Posterior vena cava (tissue), 2 donors: ENCODE measurements around the gene POLR2J2. TPM values are rescaled to one million over a fixed set of nuclear protein-coding genes. Genes with fewer than 3 reads are reported as not detected.
"Not testable (repeated sequence)": the region's sequence is repeated elsewhere in the genome, so short reads cannot be mapped to it uniquely, and the experiment has no call there.

ENCODE experiments used
- DNase-seq: peaks from one replicate; pipeline ENCODE4 v3.0.0-alpha.2; 2020; ENCODE audit warnings: low spot score
- intact Hi-C, 2 donors: fragments of 100-400 bp; cut with DNase I; formaldehyde crosslinking; loops; one replicate each; pipeline versions ENCODE4 v1.14.1 to v1.14.2; 2022 to 2023
- long read RNA-seq, 2 donors: library from polyadenylated mRNA; unstranded; transcript quantifications; one replicate each; pipeline ENCODE4 v2.0.0, GENCODE V29; 2020 to 2021
- total RNA-seq, 2 donors: library from RNA; stranded (reverse); fragmentation: NEBNext Ultra II Directional; extraction: Animal tissue kit (Norgen Biotek cat#: 25700); gene quantifications; one replicate each; pipeline ENCODE4 v1.2.1, GENCODE V29; 2021
- donor health status: DM: yes; HTN: yes; CAD: no.
- donor health status: DM: yes; HTN: yes; CAD: no.

POLR2J2 gene
- 1 to 10 TPM; 5.2 to 7.5 TPM for total RNA-seq
- long read RNA-seq, donor 1 = 0 reads
- long read RNA-seq, donor 2, partial matches to known transcripts = 0 of 2 reads
- long read RNA-seq, donor 2, other reads (novel, unspliced or antisense) = 1 of 2 reads

- intact Hi-C loops = not testable (repeated sequence)
Measured at GRCh38 chr7:102671166-102671955, at the start of gene POLR2J2. POLR2J2 (minus strand) TSS chr7:102671663; CDS start chr7:102671601, 62 bp downstream.

GRCh38 chr7:102718491-102718890 is 47.0 kb upstream of the POLR2J2 start:
- not testable (repeated sequence) for DNase-seq

More at GRCh38 chr7:102671166-102671955, at the start of gene POLR2J2:
- DNase-seq = peak; percentile 91

GRCh38 chr7:102715718-102716117 is 44.3 kb upstream of the POLR2J2 start:
- intact Hi-C loops, DNase-seq: not testable (repeated sequence)

More at GRCh38 chr7:102718491-102718890, 47.0 kb upstream of the POLR2J2 start:
- intact Hi-C loops = not testable (repeated sequence)

GRCh38 chr7:102714774-102715522 is 43.5 kb upstream of the POLR2J2 start:
- intact Hi-C loops, DNase-seq: not testable (repeated sequence)

- DNase-seq, intact Hi-C loops: not testable (repeated sequence)
Measured at GRCh38 chr7:102713691-102714080, 42.2 kb upstream of the POLR2J2 start.

- DNase-seq, intact Hi-C loops: not testable (repeated sequence)
Measured at GRCh38 chr7:102713011-102713690, 41.7 kb upstream of the POLR2J2 start.

GRCh38 chr7:102698962-102699750 is 27.7 kb upstream of the POLR2J2 start:
- intact Hi-C loops, DNase-seq: not testable (repeated sequence)

- intact Hi-C loops, DNase-seq: not testable (repeated sequence)
Measured at GRCh38 chr7:102697642-102698512, 26.4 kb upstream of the POLR2J2 start.

- DNase-seq, intact Hi-C loops: not testable (repeated sequence)
Measured at GRCh38 chr7:102696009-102696408, 24.5 kb upstream of the POLR2J2 start.

- intact Hi-C loops, DNase-seq: not testable (repeated sequence)
Measured at GRCh38 chr7:102695033-102695552, 23.6 kb upstream of the POLR2J2 start.

GRCh38 chr7:102694008-102694407 is 22.5 kb upstream of the POLR2J2 start:
- DNase-seq, intact Hi-C loops: not testable (repeated sequence)

- intact Hi-C loops, DNase-seq: not testable (repeated sequence)
Measured at GRCh38 chr7:102690602-102691001, 19.1 kb upstream of the POLR2J2 start.

- intact Hi-C loops, DNase-seq: not testable (repeated sequence)
Measured at GRCh38 chr7:102689436-102690282, 18.2 kb upstream of the POLR2J2 start.

GRCh38 chr7:102688299-102689036 is 17.0 kb upstream of the POLR2J2 start:
- DNase-seq, intact Hi-C loops: not testable (repeated sequence)

- intact Hi-C loops, DNase-seq: not testable (repeated sequence)
Measured at GRCh38 chr7:102682560-102682959, 11.1 kb upstream of the POLR2J2 start.

GRCh38 chr7:102680780-102681179 is 9.3 kb upstream of the POLR2J2 start:
- DNase-seq, intact Hi-C loops: not testable (repeated sequence)
